HCT116 (cell line): ENCODE results near the gene PRICKLE2. TPM values are rescaled to one million over a fixed set of nuclear protein-coding genes. Genes with fewer than 3 reads are reported as not detected.
"Not testable (repeated sequence)": the region's sequence is repeated elsewhere in the genome, so short reads cannot be mapped to it uniquely, and the experiment has no call there.

ENCODE experiments used
- ATAC-seq: fragments of 200-7000 bp; cut with Tn5 transposase; 2 replicates; pipeline ENCODE4 v1.9.1; 2020; ENCODE audit warnings: mild to moderate bottlenecking, moderate library complexity
- BruUV-seq: library from RNA; stranded (reverse); fragments of 400-500 nt; replicated peaks from 2 replicates; lab custom pipeline; 2021; lab: Mats Ljungman, UMichigan
- CTCF ChIA-PET: fragments of 300-600 bp; sonication (Branson Sonifier 250); formaldehyde crosslinking; loops from one replicate; lab custom pipeline; 2021; ENCODE audit warnings: antibody characterized with exemption; lab: Charles Lee
- POLR2A ChIA-PET: fragments of 300-600, 350-600 bp; sonication (Branson Sonifier 250); formaldehyde crosslinking; loops from one replicate; lab custom pipeline; 2021; ENCODE audit warnings: antibody characterized with exemption; lab: Charles Lee
- RAD21 ChIA-PET, 2 experiments: fragments of 300-600 bp; sonication (Branson Sonifier 250); formaldehyde crosslinking; loops; one replicate each; lab custom pipeline; 2023; ENCODE audit warnings: low total read pairs in 2 of 2; ENCODE audit not compliant: uncharacterized antibody in 2 of 2, unreplicated experiment in 2 of 2, low non-redundant PET in 1 of 2; lab: Charles Lee
- DNase-seq: peaks from one replicate; pipeline ENCODE4 v3.0.0-alpha.2; 2010; ENCODE audit warnings: low read depth, low spot score
- H2AFZ ChIP-seq: fragments of 200-600 bp; shearing (Covaris generic), sonication (generic); 2 replicates; pipeline ENCODE4 v1.6.1; 2017; ENCODE audit warnings: low read depth, mixed run types, mixed read lengths, antibody characterized with exemption, low read length; ENCODE audit not compliant: poor library complexity, severe bottlenecking
- H3K27ac ChIP-seq: 2 replicates; pipeline ENCODE4 v1.5.1; 2012; ENCODE audit warnings: low read depth, low read length
- H3K27me3 ChIP-seq: fragments of 200-600 bp; sonication (generic); 2 replicates; pipeline ENCODE4 v1.6.1; 2016; ENCODE audit warnings: mixed run types, low read length, mixed read lengths; ENCODE audit not compliant: insufficient read depth
- H3K36me3 ChIP-seq, 2 experiments: fragments of 200-500 bp in 1 of 2; fragments of 200-600 bp in 1 of 2; sonication (Bioruptor generic) in 1 of 2; sonication (generic) in 1 of 2; 2 replicates each; pipeline versions ENCODE4 v1.5.1 to v1.6.1; 2014 to 2016; ENCODE audit warnings: low read length in 2 of 2, inconsistent platforms in 1 of 2, mixed read lengths in 1 of 2, mixed run types in 1 of 2; ENCODE audit not compliant: insufficient read depth in 2 of 2, control insufficient read depth in 1 of 2
- H3K4me1 ChIP-seq, 2 experiments: fragments of 200-600 bp in 1 of 2; sonication (generic) in 1 of 2; 2 replicates each; pipeline versions ENCODE4 v1.5.1 to v1.6.1; 2012 to 2017; ENCODE audit warnings: low read length in 2 of 2, inconsistent platforms in 1 of 2, mild to moderate bottlenecking in 1 of 2, mixed read lengths in 1 of 2, mixed run types in 1 of 2, moderate library complexity in 1 of 2; ENCODE audit not compliant: insufficient read depth in 2 of 2, control insufficient read depth in 1 of 2
- H3K4me2 ChIP-seq: fragments of 200-600 bp; sonication (generic); 2 replicates; pipeline ENCODE4 v1.6.1; 2017; ENCODE audit warnings: mixed run types, low read length, mixed read lengths
- H3K4me3 ChIP-seq, 2 experiments: fragments of 200-600 bp in 1 of 2; sonication (generic) in 1 of 2; replicated peaks in 1 of 2; 2 replicates each; pipeline ENCODE4 v1.5.1; 2011 to 2016; ENCODE audit warnings: low read length in 2 of 2, control low read depth in 1 of 2, low read depth in 1 of 2, mild to moderate bottlenecking in 1 of 2, mixed read lengths in 1 of 2, mixed run types in 1 of 2
- H3K79me2 ChIP-seq: fragments of 200-600 bp; sonication (generic); 2 replicates; pipeline ENCODE4 v1.6.1; 2017; ENCODE audit warnings: mild to moderate bottlenecking, mixed run types, low read length, moderate library complexity, mixed read lengths; ENCODE audit not compliant: insufficient read depth
- H3K9ac ChIP-seq: fragments of 200-600 bp; sonication (generic); 2 replicates; pipeline ENCODE4 v1.6.1; 2016; ENCODE audit warnings: low read length, mixed read lengths
- H3K9me2 ChIP-seq: fragments of 200-600 bp; sonication (generic), shearing (Covaris generic); 2 replicates; pipeline ENCODE4 v1.6.1; 2017; ENCODE audit warnings: mixed run types, mild to moderate bottlenecking, moderate library complexity; ENCODE audit not compliant: insufficient read depth
- H3K9me3 ChIP-seq, 2 experiments: fragments of 200-500 bp in 1 of 2; fragments of 200-600 bp in 1 of 2; sonication (Bioruptor generic) in 1 of 2; sonication (generic) in 1 of 2; 2 replicates each; pipeline ENCODE4 v1.6.1; 2014 to 2017; ENCODE audit warnings: low read length in 2 of 2, mixed read lengths in 2 of 2, inconsistent platforms in 1 of 2, low read depth in 1 of 2, mild to moderate bottlenecking in 1 of 2, mixed run types in 1 of 2, moderate library complexity in 1 of 2; ENCODE audit not compliant: control insufficient read depth in 1 of 2, insufficient read depth in 1 of 2
- H4K20me1 ChIP-seq: fragments of 200-600 bp; sonication (generic), shearing (Covaris generic); 2 replicates; pipeline ENCODE4 v1.6.1; 2017; ENCODE audit warnings: mixed run types, mild to moderate bottlenecking, moderate library complexity; ENCODE audit not compliant: insufficient read depth
- CBX3 ChIP-seq: IDR thresholded peaks from 2 replicates; pipeline ENCODE4 v1.6.1; 2012; ENCODE audit warnings: low read depth
- CEBPB ChIP-seq: IDR thresholded peaks from 2 replicates; pipeline ENCODE4 v1.6.1; 2012; ENCODE audit warnings: low read depth
- EZH2 ChIP-seq: fragments of 200-600 bp; sonication (generic); IDR thresholded peaks from 2 replicates; pipeline ENCODE4 v1.6.1; 2017; ENCODE audit warnings: antibody characterized with exemption, mixed run types
- ZFX ChIP-seq: fragments of 450-650 bp; IDR thresholded peaks from 2 replicates; pipeline ENCODE4 v1.6.1; 2017
- intact Hi-C: fragments of 100-400 bp; cut with micrococcal nuclease; formaldehyde crosslinking; loops from 2 replicates; pipeline ENCODE4 v1.10.0; 2022
- total RNA-seq: library from RNA; stranded (reverse); gene quantifications from one replicate; pipeline ENCODE4 v1.2.1, GENCODE V29; 2021; ENCODE audit not compliant: unreplicated experiment

Gene PRICKLE2
- total RNA-seq, 1 experiment from 2014 or later: 0.05 TPM

- ATAC-seq (no peak), DNase-seq (no peak)
- no peaks in the 10 kb centered on the region for H3K4me1 ChIP-seq
- TF ChIP-seq ZFX: no peak
- no peak for TF ChIP-seq CEBPB
- H3K9me3 ChIP-seq: no peaks in the 10 kb centered on the region
- ChIA-PET POLR2A (no interaction called here), RAD21 (no interaction called here), CTCF (no interaction called here)
- no peak overlapping the region for H3K4me2 ChIP-seq
- no TSS peak for BruUV-seq
- no peaks in the 10 kb centered on the region for H3K36me3 ChIP-seq
- intact Hi-C loops: no loop called here
- no peak overlapping the region for H3K9ac ChIP-seq
- H3K27me3 ChIP-seq: peaks cover 14% of the 10 kb centered on the region
- no peaks in the 10 kb centered on the region for H4K20me1 ChIP-seq
- no peaks in the 10 kb centered on the region for H3K79me2 ChIP-seq
- no peak overlapping the region for H2AFZ ChIP-seq
- H3K9me2 ChIP-seq: no peaks in the 10 kb centered on the region
- no peak overlapping the region for H3K27ac ChIP-seq
- no peak overlapping the region for H3K4me3 ChIP-seq
Measured at GRCh38 chr3:64093211-64093610, 132.1 kb downstream of the PRICKLE2 start.

DNA sequence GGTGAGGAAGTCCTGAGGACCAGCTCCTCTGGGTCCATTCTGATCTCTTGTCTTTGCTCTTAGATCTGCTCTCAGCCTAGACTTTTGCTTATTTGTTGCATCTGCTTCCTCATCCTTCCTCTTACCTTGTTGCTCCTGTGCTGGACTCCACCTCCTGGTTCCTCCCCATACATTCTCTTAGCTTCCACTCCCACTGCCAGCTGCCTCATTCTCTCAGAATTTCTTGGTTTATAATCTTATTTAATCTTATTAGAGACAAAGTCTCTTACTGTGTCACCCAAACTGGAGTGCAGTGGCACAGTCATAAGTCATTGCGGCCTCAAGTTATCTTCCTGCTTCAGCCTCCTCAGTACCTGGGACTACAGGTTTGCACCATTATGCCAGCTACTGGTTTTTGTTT, 133.8 kb downstream of the PRICKLE2 start:
- Histone ChIP-seq H3K4me2 (no peak overlapping the region), H3K27me3 (peaks cover 5% of the 10 kb centered on the region), H3K9me2 (no peaks in the 10 kb centered on the region), H3K79me2 (no peaks in the 10 kb centered on the region), H3K9ac (no peak overlapping the region), H3K27ac (no peak overlapping the region), H4K20me1 (no peaks in the 10 kb centered on the region), H2AFZ (no peak overlapping the region), H3K36me3 (no peaks in the 10 kb centered on the region), H3K4me1 (no peaks in the 10 kb centered on the region), H3K4me3 (no peak overlapping the region), H3K9me3 (no peaks in the 10 kb centered on the region)
- CTCF ChIA-PET: no interaction called here
- intact Hi-C loops: no loop called here
- RAD21 ChIA-PET: no interaction called here
- no TSS peak for BruUV-seq
- POLR2A ChIA-PET: no interaction called here
- no peak for TF ChIP-seq EZH2
- TF ChIP-seq CBX3: no peak
- DNase-seq: no peak
- no peak for ATAC-seq

- H3K4me1 ChIP-seq, H4K20me1 ChIP-seq, H3K27ac ChIP-seq, intact Hi-C loops, H3K9ac ChIP-seq, H2AFZ ChIP-seq, H3K36me3 ChIP-seq, POLR2A ChIA-PET, H3K79me2 ChIP-seq, H3K4me2 ChIP-seq, H3K9me3 ChIP-seq, H3K9me2 ChIP-seq, ATAC-seq, DNase-seq, H3K27me3 ChIP-seq, H3K4me3 ChIP-seq, CTCF ChIA-PET, RAD21 ChIA-PET, BruUV-seq: not testable (repeated sequence)
Measured at GRCh38 chr3:64089386-64089785, 135.9 kb downstream of the PRICKLE2 start.
